Measurements from ENCODE around the gene OR1N1. TPM values are rescaled to one million over a fixed set of nuclear protein-coding genes. Genes with fewer than 3 reads are reported as not detected.

Gene OR1N1, protein sequence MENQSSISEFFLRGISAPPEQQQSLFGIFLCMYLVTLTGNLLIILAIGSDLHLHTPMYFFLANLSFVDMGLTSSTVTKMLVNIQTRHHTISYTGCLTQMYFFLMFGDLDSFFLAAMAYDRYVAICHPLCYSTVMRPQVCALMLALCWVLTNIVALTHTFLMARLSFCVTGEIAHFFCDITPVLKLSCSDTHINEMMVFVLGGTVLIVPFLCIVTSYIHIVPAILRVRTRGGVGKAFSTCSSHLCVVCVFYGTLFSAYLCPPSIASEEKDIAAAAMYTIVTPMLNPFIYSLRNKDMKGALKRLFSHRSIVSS
- total RNA-seq (ENCODE audit: unreplicated experiment) = not detected
- long read RNA-seq = 0 reads

DNA sequence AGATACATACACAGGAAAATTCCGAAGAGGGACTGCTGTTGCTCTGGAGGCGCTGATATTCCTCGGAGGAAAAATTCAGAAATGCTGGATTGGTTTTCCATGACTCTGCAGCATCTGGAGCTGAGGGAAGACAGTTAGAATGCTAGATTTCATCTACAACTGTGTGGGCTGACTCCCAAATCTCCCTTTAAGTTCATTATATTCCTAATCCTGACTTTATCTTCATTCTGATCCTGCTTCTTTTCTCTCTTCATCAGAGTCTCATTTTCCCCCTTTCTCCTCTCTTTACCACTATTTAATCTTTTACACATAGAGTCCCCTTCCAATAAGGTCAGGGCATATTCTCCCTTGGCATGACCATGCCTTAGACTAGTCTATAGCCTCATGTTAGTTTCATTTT, at the start of gene OR1N1:
Gene OR1N1, minus strand, starts transcription at position 101 of the 400 bp plus-strand sequence. Its CDS starts 0 bp downstream, at position 101.
- Mint-ChIP-seq H3K4me3 (ENCODE audit: unreplicated experiment) (no peak within 1 kb of the TSS), H3K4me1 (ENCODE audit: unreplicated experiment) (no peaks in the 10 kb centered on the region), H3K27ac (ENCODE audit: unreplicated experiment) (no peak within 1 kb of the TSS), H3K36me3 (ENCODE audit: low read depth, unreplicated experiment) (no peaks in the 10 kb centered on the region), H3K27me3 (ENCODE audit: unreplicated experiment) (peaks cover 8% of the 10 kb centered on the region), H3K9me3 (ENCODE audit: unreplicated experiment) (peaks cover 11% of the 10 kb centered on the region)
- DNase-seq (ENCODE audit: low spot score) = no peak
- TF ChIP-seq, protein P1, sequence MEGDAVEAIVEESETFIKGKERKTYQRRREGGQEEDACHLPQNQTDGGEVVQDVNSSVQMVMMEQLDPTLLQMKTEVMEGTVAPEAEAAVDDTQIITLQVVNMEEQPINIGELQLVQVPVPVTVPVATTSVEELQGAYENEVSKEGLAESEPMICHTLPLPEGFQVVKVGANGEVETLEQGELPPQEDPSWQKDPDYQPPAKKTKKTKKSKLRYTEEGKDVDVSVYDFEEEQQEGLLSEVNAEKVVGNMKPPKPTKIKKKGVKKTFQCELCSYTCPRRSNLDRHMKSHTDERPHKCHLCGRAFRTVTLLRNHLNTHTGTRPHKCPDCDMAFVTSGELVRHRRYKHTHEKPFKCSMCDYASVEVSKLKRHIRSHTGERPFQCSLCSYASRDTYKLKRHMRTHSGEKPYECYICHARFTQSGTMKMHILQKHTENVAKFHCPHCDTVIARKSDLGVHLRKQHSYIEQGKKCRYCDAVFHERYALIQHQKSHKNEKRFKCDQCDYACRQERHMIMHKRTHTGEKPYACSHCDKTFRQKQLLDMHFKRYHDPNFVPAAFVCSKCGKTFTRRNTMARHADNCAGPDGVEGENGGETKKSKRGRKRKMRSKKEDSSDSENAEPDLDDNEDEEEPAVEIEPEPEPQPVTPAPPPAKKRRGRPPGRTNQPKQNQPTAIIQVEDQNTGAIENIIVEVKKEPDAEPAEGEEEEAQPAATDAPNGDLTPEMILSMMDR (IDR thresholded peaks at IDR 0.05; ENCODE audit: unreplicated experiment) = no peak

DNA sequence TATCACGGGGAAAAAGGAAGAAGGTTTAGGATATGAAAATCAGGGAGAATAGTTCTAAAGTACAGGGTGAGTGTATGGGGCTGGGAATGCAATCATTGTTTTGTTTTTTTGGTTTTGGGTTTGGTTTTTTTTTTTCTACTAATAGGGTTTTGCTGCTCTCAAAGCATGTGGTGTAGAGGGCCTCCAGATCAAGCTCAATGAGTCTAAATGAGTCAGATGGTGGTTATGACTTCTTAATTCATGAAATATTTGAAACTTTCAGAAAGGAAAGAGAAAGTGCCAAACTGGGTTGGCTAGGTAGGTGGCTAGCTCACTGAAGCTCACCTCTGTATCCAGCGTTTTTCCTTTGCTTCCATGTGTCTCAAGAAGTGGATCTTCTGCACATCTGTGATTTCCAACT, 45.4 kb upstream of the OR1N1 start:
- H3K36me3 Mint-ChIP-seq (ENCODE audit: low read depth, unreplicated experiment) = no peaks in the 10 kb centered on the region
- no peaks in the 10 kb centered on the region for H3K27me3 Mint-ChIP-seq (ENCODE audit: unreplicated experiment)
- H3K4me3 Mint-ChIP-seq (ENCODE audit: unreplicated experiment) = no peak overlapping the region

GRCh38 chr9:122567901-122568300, 40.8 kb upstream of the OR1N1 start:
- H3K27me3 Mint-ChIP-seq (ENCODE audit: unreplicated experiment) = no peaks in the 10 kb centered on the region
- no peak for DNase-seq (ENCODE audit: low spot score)
- no peaks in the 10 kb centered on the region for H3K4me1 Mint-ChIP-seq (ENCODE audit: unreplicated experiment)
- no peaks in the 10 kb centered on the region for H3K36me3 Mint-ChIP-seq (ENCODE audit: low read depth, unreplicated experiment)
- H3K4me3 Mint-ChIP-seq (ENCODE audit: unreplicated experiment) = no peak overlapping the region
- TF ChIP-seq, protein P1 (IDR thresholded peaks at IDR 0.05; ENCODE audit: unreplicated experiment) = no peak
- peaks cover 9% of the 10 kb centered on the region for H3K9me3 Mint-ChIP-seq (ENCODE audit: unreplicated experiment)
- no peak overlapping the region for H3K27ac Mint-ChIP-seq (ENCODE audit: unreplicated experiment)

More for the DNA sequence above, 45.4 kb upstream of the OR1N1 start:
- Mint-ChIP-seq H3K27ac (ENCODE audit: unreplicated experiment) (no peak overlapping the region), H3K9me3 (ENCODE audit: unreplicated experiment) (peaks cover 4% of the 10 kb centered on the region), H3K4me1 (ENCODE audit: unreplicated experiment) (no peaks in the 10 kb centered on the region)
- TF ChIP-seq, protein P1 (IDR thresholded peaks at IDR 0.05; ENCODE audit: unreplicated experiment) = no peak
- DNase-seq (ENCODE audit: low spot score) = no peak

GRCh38 chr9:122562134-122562760, 35.2 kb upstream of the OR1N1 start:
- no peak overlapping the region for H3K27ac Mint-ChIP-seq (ENCODE audit: unreplicated experiment)

More at GRCh38 chr9:122562134-122562760, 35.2 kb upstream of the OR1N1 start:
- no peak for DNase-seq (ENCODE audit: low spot score)
- Mint-ChIP-seq H3K36me3 (ENCODE audit: low read depth, unreplicated experiment) (no peaks in the 10 kb centered on the region), H3K4me1 (ENCODE audit: unreplicated experiment) (no peaks in the 10 kb centered on the region), H3K9me3 (ENCODE audit: unreplicated experiment) (peaks cover 8% of the 10 kb centered on the region), H3K27me3 (ENCODE audit: unreplicated experiment) (no peaks in the 10 kb centered on the region), H3K4me3 (ENCODE audit: unreplicated experiment) (no peak overlapping the region)
- TF ChIP-seq, protein P1 (IDR thresholded peaks at IDR 0.05; ENCODE audit: unreplicated experiment) = no peak

All from endothelial cell (in vitro differentiated cells).